ENCODE measurements around the gene PNPLA2. TPM values are rescaled to one million over a fixed set of nuclear protein-coding genes. Genes with fewer than 3 reads are reported as not detected.
A peak's percentile ranks its signal among the peaks of the same experiment; 100 is the strongest.

PNPLA2 gene
- total and polyA plus RNA-seq, 10 of the 15 experiments (the other 5 are each of a cell fraction or from before 2014, with no cell fraction given), result 0.19 to 34.0 (median 8.1) TPM

DNA sequence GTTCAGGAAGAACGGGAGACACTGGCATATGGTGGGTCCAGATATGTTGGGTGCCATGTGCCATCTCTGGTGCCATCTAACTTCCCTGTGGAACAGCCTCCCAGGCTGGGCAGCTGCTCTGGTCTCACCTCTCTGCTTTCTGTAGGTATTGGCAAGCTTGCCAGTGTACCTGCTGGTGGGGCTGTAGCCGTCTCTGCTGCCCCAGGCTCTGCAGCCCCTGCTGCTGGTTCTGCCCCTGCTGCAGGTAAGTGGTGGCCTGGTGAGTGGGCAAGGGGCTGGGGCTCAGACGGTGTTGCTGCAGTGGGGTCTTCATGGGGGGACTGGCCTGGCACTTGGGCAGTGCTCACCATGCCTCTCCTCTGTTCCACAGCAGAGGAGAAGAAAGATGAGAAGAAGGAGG is 6.3 kb upstream of the PNPLA2 start:
- no peak for ATAC-seq
- peak overlapping the region; percentile 15 for H3K4me2 ChIP-seq (ENCODE audit: control insufficient read depth, insufficient read depth)
- WGBS (ENCODE audit: insufficient coverage, insufficient replicate concordance, low lambda C conversion rate, missing lambda C conversion rate), result 97% methylated on average over 3 of the region's 3 CpGs

DNA sequence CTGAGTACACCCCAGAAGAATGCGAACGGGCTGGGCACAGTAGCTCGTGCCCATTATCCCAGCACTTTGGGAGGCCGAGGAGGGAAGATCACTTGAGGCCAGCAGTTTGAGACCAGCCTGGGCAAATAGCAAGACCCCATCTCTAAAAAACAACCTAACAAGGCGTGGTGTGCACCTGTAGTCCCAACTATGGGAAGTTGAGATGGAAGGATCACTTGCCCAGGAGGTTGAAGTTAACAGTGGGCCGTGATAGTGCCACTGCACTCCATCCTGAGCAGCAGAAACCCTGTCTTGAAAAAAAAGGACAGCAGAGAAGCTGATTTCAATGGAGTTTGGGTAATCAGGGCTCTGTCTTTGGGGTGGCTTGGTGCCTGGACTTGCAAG is 5.7 kb upstream of the PNPLA2 start:
- H3K4me2 ChIP-seq (ENCODE audit: control insufficient read depth, insufficient read depth), result no peak overlapping the region
- ATAC-seq, result no peak
- RAD21 ChIA-PET (ENCODE audit: unreplicated experiment), result no interaction called here

More for the DNA sequence above, 6.3 kb upstream of the PNPLA2 start:
- Histone ChIP-seq H3K79me2 (ENCODE audit: control insufficient read depth, insufficient read depth, low read length) (peaks cover 38% of the 10 kb centered on the region), H3K4me3 (no peak overlapping the region), H3K27ac (ENCODE audit: control insufficient read depth, insufficient read depth) (no peak overlapping the region), H3K9me3 (replicated peaks; ENCODE audit: control insufficient read depth, insufficient read depth, low read length) (no peaks in the 10 kb centered on the region), H3K27me3 (replicated peaks in 1 of 2; ENCODE audit: control insufficient read depth in 2 of 2, insufficient read depth in 2 of 2, low read length in 1 of 2) (no peaks in the 10 kb centered on the region), H3K36me3 (ENCODE audit: control insufficient read depth in 2 of 2, insufficient read depth in 2 of 2, low read length in 1 of 2) (peaks cover 8 to 28% of the 10 kb centered on the region in 2 experiments; a peak in 3 of 4 replicates), H3K4me1 (ENCODE audit: control insufficient read depth, insufficient read depth, low read length) (peaks cover 7% of the 10 kb centered on the region; the same call in 1 of the 2 replicates), H3K9ac (ENCODE audit: control insufficient read depth, insufficient read depth, low read length) (no peak overlapping the region; the same call in 1 of the 2 replicates), H2AFZ (ENCODE audit: control insufficient read depth, low read depth, low read length) (no peak overlapping the region), H4K20me1 (ENCODE audit: control insufficient read depth, insufficient read depth) (peaks cover 8% of the 10 kb centered on the region; the same call in 1 of the 2 replicates)
- FAIRE-seq (no peak), DNase-seq (ENCODE audit: low read depth, low spot score) (no peak)
- RAD21 ChIA-PET (ENCODE audit: unreplicated experiment), result no interaction called here
- TF ChIP-seq MYB (IDR thresholded peaks at IDR 0.05; ENCODE audit: borderline replicate concordance, low read depth, low read length) (no peak), JUNB (IDR thresholded peaks at IDR 0.05) (no peak), KDM1A (IDR thresholded peaks at IDR 0.05; ENCODE audit: borderline replicate concordance) (no peak), IKZF2 (IDR thresholded peaks at IDR 0.05) (no peak), POLR2A (IDR thresholded peaks at IDR 0.05; ENCODE audit: low read depth, low read length) (peak; percentile 42; the same call in 1 of the 2 replicates)
- POLR2A ChIA-PET, result no interaction called here
- CTCF ChIA-PET, result no interaction called here
- SMC1A ChIA-PET (ENCODE audit: uncharacterized antibody, unreplicated experiment), result no interaction called here
- no TSS peak for BruUV-seq (replicated peaks)
- intact Hi-C loops (cut with micrococcal nuclease; ENCODE audit: unreplicated experiment) (no loop called here), in situ Hi-C loops (cut with MboI) (loop anchor here (25.0 kb wide), 1 partner anchor 1575 kb away; the partner anchor contains the start of gene CD81)

More for the DNA sequence above, 5.7 kb upstream of the PNPLA2 start:
- WGBS (ENCODE audit: insufficient coverage, insufficient replicate concordance, low lambda C conversion rate, missing lambda C conversion rate), result 97% methylated on average over 6 of the region's 6 CpGs
- FAIRE-seq (no peak), DNase-seq (ENCODE audit: low read depth, low spot score) (no peak)
- no peak overlapping the region for H2AFZ ChIP-seq (ENCODE audit: control insufficient read depth, low read depth, low read length)
- no peak overlapping the region for H3K9ac ChIP-seq (ENCODE audit: control insufficient read depth, insufficient read depth, low read length)
- TF ChIP-seq CHD2 (IDR thresholded peaks at IDR 0.05; ENCODE audit: borderline replicate concordance, low read depth, low read length), result no peak
- no peak for TF ChIP-seq FOS (IDR thresholded peaks at IDR 0.05; ENCODE audit: borderline replicate concordance, extremely low read depth, insufficient read length)
- no peak for TF ChIP-seq KAT2A (conservative IDR thresholded peaks at IDR 0.05; ENCODE audit: control insufficient read depth, low read depth, low read length)
- no peak for TF ChIP-seq CHD1 (IDR thresholded peaks at IDR 0.05; ENCODE audit: low read depth, low read length)
- no peak for TF ChIP-seq ZNF274 (IDR thresholded peaks at IDR 0.05; ENCODE audit: insufficient read depth, insufficient read length)
- TF ChIP-seq MXI1 (IDR thresholded peaks at IDR 0.05; ENCODE audit: low read depth, low read length), result no peak
- TF ChIP-seq, protein P1, sequence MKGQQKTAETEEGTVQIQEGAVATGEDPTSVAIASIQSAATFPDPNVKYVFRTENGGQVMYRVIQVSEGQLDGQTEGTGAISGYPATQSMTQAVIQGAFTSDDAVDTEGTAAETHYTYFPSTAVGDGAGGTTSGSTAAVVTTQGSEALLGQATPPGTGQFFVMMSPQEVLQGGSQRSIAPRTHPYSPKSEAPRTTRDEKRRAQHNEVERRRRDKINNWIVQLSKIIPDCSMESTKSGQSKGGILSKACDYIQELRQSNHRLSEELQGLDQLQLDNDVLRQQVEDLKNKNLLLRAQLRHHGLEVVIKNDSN (IDR thresholded peaks at IDR 0.05; ENCODE audit: borderline replicate concordance, extremely low read length, insufficient read depth, low read depth, low read length), result no peak
- TF ChIP-seq ZNF384 (IDR thresholded peaks at IDR 0.05; ENCODE audit: borderline replicate concordance, low read depth, low read length), result no peak
- no peak for TF ChIP-seq IKZF1 (conservative IDR thresholded peaks at IDR 0.05)
- no peak for TF ChIP-seq ZNF207 (IDR thresholded peaks at IDR 0.05; ENCODE audit: borderline replicate concordance)
- no peak for TF ChIP-seq ESRRA (IDR thresholded peaks at IDR 0.05; ENCODE audit: low read length)
- TF ChIP-seq WRNIP1 (IDR thresholded peaks at IDR 0.05; ENCODE audit: borderline replicate concordance, low read depth, low read length), result no peak
- TF ChIP-seq POLR2A (IDR thresholded peaks at IDR 0.05; ENCODE audit: low read depth, low read length), result no peak
- TF ChIP-seq ASH2L (IDR thresholded peaks at IDR 0.05; ENCODE audit: borderline replicate concordance, low read depth), result no peak
- TF ChIP-seq CBX5 (IDR thresholded peaks at IDR 0.05; ENCODE audit: low read depth), result no peak
- POLR2A ChIA-PET, result no interaction called here
- CTCF ChIA-PET, result no interaction called here
- no peaks in the 10 kb centered on the region for H3K27me3 ChIP-seq (replicated peaks in 1 of 2; ENCODE audit: control insufficient read depth in 2 of 2, insufficient read depth in 2 of 2, low read length in 1 of 2)
- H3K36me3 ChIP-seq (ENCODE audit: control insufficient read depth in 2 of 2, insufficient read depth in 2 of 2, low read length in 1 of 2), result peaks cover 8 to 28% of the 10 kb centered on the region in 2 experiments; a peak in 3 of 4 replicates
- intact Hi-C loops (cut with micrococcal nuclease; ENCODE audit: unreplicated experiment), result no loop called here
- peaks cover 8% of the 10 kb centered on the region; the same call in 1 of the 2 replicates for H4K20me1 ChIP-seq (ENCODE audit: control insufficient read depth, insufficient read depth)
- H3K4me1 ChIP-seq (ENCODE audit: control insufficient read depth, insufficient read depth, low read length), result peaks cover 7% of the 10 kb centered on the region; the same call in 1 of the 2 replicates
- BruUV-seq (replicated peaks), result no TSS peak
- H3K79me2 ChIP-seq (ENCODE audit: control insufficient read depth, insufficient read depth, low read length), result peaks cover 36% of the 10 kb centered on the region
- in situ Hi-C loops (cut with MboI), result loop anchor here (25.0 kb wide), 1 partner anchor 1574 kb away; the partner anchor contains the start of gene CD81
- H3K27ac ChIP-seq (ENCODE audit: control insufficient read depth, insufficient read depth), result no peak overlapping the region
- H3K4me3 ChIP-seq, result no peak overlapping the region
- no peaks in the 10 kb centered on the region for H3K9me3 ChIP-seq (replicated peaks; ENCODE audit: control insufficient read depth, insufficient read depth, low read length)
- SMC1A ChIA-PET (ENCODE audit: uncharacterized antibody, unreplicated experiment), result no interaction called here

Measured in GM12878 (cell line).